GM19351 (cell line): ENCODE results near the gene KPNA4.

Experiments used
- ATAC-seq: cut with Tn5 transposase; IDR thresholded peaks from one replicate; pipeline ENCODE4 v1.9.1; 2021; ENCODE audit warnings: mild to moderate bottlenecking, moderate library complexity; ENCODE audit not compliant: unreplicated experiment

Gene KPNA4

DNA sequence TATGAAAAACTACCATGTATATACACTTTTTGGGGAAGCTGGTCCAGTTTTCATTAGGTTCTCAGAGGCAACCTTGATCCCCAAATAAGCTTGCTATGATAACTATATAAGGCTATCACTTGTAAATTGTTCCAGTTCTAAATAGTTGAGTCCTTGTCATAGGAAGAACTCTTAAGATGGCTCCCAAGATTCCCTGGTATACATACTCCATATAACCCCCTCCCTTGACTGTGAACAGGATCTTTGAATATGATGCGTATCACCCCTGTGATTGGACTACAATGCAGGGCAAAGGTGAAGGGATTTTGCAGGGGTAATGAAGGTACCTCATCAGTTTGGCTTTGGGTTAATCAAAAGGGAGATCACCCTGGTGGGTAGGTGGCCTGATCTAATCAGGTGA is 67.2 kb downstream of the KPNA4 start:
- no peak for ATAC-seq

DNA sequence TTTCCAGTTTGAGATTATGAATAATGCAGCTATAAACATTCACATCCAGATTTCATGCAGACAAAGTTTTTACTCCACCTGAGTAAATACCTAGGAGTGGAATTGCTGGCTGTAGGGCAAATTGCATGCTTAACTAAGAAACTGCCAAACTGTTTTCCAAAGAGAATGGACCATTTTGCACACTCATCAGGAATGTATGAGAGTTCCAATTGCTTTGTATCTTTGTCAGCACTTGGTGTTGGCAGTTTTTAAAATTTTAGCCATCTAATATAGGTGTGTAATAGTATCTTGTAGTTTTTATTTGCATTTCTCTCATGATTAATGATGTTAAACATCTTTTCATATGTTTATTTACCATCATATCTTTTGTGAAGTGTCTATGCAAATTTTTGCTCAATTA is 75.2 kb downstream of the KPNA4 start:
- no peak for ATAC-seq

DNA sequence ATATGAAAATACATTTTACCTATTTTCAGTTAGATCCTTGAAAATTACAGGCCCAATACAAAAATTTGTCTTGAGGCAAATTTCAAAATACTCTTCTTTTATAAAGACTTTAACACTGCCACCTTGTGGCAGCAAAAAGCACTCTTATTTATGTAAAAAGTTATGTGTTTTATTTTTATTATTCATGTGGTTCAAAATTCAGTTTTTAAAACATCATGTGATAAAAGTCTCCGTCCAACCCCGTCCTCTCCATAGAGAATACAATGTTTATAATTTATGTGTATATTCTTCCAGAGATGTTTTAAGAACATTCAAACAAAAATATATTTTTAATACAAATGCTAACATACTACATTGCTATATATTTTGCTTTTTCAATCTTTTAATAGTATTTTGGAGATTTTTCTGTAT is 78.9 kb downstream of the KPNA4 start:
- no peak for ATAC-seq

DNA sequence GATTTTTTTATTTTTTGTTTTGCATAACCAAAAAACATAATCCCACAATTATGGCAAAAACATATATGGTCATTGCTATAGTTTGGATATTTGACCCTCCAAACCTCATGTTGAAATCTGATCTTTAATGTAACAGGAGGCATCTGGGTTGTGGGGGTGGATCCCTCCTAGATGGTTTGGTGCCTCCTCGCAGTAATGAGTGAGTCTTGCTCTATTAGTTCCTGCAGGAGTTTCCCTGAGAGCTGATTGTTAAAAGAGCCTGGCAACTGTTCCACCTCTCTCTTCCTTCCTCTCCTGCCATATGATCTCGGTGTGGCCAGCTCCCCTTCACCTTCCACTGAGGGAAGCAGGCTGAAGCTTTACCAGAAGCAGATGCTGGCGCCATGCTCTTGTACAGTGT is 82.6 kb downstream of the KPNA4 start:
- ATAC-seq: no peak

DNA sequence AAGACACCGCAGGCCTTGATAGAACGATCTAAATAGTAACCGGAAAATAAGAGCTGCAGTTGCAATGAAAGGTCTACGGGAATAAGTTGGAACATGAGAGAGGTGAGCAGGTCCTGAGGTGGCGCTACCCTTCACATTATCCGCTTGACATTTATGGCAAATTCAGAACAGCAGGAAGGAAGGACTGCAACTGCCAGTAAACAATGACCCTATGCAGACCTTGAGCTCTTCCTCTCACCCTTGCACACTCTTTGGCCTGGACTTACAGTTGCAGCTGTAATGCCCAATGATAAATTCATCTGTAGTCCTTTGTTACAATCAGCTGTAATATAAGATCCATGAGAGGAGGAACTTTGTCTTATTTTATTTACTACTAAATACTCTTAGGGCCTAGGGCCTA is 83.5 kb downstream of the KPNA4 start:
- no peak for ATAC-seq

DNA sequence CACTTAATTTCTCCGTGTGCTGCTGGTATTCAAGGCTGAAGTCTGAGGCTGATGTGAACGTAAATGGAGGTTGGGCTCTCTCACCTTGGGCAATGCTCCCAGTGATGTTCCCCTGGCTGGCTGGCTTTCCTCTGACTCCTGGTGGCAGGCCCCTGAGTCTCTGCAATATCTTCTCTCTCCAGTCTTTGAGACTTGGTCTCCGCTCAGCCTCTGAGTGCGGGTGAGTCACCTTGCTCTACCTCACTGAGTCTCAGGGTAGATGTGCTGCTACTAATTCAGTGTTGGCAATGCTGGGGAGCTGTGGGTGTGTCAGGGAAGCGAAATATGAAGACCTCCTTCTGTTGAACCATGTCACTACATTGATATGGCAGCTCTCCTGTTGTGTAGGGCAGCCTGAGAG is 84.4 kb downstream of the KPNA4 start:
- no peak for ATAC-seq

DNA sequence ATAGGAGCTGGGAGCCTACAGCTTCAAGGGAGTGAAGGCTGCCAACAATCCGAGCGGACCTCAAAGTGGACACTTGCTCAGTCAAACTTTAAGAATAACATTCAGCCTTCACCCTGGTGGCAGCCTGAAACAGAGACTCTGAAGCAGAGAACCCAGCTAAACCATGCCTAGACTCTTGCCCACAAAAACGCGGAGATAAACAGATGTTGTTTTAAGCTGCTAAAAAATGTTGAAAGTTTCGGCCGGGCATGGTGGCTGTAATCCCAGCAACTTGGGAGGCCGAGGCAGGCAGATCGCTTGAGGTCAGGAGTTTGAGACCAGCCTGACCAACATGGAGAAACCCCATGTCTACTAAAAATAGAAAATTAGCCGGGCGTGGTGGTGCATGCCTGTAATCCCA is 86.0 kb downstream of the KPNA4 start:
- ATAC-seq: no peak

DNA sequence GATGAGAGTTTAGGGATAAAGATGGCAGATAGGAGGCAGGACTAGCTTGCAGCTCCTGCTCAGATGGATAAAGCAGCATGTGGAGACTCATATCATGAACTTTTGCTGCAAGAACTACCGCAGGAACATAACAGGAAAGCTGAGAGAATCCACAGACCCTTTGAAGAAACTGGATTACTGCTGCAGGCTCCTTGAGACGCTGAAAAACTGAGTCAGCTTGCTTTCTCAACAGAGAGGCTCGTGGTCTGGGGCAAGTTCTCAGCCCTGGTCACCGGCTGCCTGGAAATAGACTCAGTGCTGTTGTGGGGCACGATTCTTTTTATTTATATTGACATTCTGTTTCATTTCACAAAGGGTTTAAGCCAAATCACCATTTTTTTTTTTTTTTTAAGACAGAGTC is 87.0 kb downstream of the KPNA4 start:
- no peak for ATAC-seq

DNA sequence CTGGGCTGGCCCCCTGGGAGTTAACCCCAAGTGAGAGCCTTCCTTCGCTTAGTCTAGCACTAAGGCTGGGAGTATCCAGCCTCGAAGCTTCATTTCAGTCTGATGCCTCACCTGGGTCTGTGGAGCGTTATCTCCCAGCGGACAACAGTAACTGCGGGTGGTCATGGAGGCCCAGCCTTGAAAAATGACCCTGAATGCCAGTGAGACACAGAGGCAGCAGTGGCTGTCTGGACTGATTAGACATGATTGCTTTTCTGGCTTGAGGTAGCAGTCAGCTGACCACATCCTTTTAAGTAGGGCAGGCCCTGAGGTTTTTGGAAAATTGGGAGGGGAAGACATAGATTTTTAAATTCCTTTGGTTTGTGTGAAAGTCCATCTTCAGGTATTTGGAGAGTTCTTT is 87.6 kb downstream of the KPNA4 start:
- ATAC-seq: no peak

DNA sequence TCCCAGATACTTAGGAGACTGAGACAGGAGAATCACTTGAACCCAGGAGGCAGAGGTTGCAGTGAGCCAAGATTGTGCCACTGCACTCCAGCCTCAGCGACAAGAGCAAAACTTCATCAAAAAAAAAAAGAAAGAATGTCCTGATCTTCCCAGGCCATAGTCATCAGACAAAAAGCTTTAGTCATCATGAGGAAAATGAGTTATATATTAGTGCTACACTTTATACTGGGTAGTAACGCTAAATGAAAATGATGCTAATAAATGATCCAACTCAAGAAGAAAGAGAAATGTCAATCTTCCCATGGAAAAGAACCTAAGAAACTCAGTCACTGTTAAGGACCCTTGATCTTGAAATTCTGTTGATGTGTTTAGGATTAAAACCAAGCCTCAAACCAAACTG is 89.5 kb downstream of the KPNA4 start:
- ATAC-seq: no peak

DNA sequence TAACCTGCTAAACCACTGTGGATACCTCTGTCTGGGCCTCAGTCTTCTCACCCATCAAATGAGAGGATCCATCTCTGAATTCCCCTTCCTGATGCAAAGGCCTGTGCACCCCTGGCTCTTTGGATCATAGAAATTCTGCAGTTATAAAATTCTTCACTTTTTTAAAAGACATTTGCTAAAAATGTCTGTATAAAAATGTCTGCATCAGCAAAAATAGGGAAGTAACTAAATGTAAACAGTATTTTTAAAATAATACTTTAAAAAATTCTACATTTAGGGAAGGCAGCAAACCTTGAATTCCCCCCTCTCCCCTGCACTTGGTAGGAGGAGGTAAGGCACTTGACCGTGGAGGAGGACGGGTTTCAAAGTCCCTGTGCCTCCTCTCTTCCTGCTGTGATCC is 90.2 kb downstream of the KPNA4 start:
- no peak for ATAC-seq

DNA sequence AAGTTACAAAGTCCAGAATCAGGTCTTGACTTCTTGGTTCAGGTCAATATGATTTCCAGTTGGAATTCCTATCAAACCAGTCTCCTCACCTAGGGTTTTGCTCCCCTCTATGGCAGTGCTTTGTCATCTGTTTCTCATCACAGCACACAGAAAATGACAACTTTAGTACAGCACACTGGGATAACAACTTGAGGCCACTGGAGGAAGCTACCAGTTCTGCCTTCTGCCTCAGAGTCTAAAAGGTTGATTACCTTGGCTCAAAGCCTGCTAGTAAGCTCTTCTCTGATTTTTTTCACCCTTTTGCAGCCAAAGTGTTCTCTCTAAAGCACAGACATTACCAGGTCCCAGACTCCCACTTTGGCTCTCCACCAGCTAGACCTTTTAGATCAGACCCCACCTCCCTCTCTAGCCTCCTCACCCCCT is 90.9 kb downstream of the KPNA4 start:
- ATAC-seq: no peak

DNA sequence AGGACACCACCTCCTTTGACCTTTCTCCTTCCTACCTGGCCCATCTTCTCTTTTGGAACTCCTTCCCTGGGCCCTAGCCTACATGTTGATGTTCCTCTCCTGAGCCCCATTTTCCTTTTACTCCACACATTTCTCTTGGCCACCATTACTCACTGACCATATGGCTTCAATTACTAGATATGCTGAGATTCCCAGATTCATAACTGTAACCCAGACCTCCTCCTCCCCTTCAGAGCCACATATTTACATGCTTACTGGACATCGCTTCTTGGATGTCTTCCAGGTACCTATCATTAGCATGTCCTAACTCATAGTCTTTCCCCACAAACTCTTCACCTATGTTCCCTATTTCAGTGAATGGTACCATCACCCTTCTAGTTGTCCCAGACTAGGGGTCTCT is 91.4 kb downstream of the KPNA4 start:
- ATAC-seq: no peak

DNA sequence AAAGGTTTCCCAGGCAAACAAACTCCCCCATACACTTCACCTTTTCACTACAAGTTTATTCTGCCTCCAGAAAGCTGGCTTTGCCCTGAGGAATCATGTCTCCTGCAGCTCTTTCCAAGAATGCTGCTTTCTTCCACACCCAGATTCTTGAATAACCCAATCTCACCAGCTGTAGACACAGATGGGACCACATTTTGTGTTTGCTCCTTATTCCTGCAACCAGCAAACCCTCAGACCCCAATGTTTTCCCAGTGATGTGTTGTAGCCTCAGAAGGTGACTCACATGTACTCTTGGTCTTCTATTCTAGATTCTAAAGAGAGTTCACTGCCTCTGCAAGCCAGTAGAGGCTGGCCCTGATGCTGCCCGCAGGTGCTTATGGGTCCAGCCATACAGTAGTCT is 92.2 kb downstream of the KPNA4 start:
- no peak for ATAC-seq

DNA sequence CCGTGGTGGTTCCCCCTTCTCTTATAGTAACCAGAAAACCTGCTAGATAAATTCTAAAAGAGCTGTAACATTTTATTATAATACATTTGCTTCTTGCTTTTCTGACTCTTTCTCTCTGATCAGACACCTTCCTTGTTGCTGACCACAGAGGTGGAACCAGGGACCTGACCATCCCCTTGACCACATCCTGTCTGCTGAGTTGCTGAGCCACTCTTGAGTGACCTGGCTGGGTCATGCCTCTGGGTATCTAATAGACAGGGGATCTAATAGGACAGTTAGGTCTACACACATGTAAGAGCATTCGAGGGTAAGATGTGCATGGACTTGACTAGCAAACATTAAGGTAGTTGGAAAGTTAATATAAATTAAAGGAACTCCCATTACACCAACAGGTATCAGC is 93.0 kb downstream of the KPNA4 start:
- ATAC-seq: peak; percentile 82

DNA sequence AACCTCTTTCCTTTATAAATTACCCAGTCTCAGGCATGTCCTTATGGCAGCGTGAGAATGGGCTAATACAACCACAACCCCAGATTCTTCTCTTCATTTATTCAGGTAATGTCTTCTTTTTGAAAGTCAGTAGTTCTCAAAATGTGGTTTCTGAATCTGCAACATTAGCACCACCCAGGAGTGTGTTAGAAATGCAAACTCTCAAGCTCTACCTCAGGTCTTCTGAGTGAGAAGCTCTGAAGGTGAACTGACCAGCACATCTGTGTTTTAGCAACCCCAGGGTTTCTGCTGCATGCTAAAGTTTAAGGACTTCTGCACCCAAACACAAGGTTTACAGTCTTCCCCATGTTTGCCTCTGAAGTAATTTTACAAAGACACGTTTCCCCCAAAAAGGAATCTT is 93.5 kb downstream of the KPNA4 start:
- ATAC-seq: no peak

DNA sequence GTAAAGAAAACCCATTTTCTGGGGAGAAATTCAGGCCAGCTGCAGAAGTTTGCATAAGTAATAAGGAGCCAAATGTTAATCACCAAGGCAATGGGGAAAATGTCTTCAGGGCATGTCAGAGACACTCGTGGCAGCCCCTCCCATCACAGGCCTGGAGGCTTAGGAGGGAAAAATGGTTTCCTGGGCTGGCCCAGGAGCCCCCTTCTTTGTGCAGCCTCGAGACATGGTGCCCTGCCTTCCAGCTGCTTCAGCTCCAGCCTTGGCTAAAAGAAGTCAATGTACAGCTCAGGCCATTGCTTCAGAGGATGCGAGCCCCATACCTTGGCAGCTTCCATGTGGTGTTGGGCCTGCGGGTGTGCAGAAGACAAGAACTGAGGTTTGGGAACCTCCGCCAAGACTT is 95.2 kb downstream of the KPNA4 start:
- no peak for ATAC-seq

DNA sequence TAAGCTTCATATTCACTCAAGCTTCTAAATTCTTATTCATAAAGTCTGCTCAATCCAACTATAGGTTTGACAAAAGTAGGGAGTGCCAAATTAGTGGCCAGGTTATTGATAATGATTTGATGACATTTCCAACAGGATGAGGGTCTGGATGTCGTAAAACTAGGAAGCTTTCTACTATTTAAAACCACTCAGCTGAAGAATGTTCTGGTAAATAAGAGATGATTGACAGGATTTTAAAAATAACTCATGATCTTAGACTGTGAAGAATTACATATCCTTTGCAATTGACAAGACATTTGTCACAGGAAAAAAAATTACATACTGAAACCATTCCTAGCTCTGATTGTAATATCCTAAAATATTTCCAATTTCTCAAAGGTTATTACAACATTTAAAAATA is 100.4 kb downstream of the KPNA4 start:
- ATAC-seq: no peak

DNA sequence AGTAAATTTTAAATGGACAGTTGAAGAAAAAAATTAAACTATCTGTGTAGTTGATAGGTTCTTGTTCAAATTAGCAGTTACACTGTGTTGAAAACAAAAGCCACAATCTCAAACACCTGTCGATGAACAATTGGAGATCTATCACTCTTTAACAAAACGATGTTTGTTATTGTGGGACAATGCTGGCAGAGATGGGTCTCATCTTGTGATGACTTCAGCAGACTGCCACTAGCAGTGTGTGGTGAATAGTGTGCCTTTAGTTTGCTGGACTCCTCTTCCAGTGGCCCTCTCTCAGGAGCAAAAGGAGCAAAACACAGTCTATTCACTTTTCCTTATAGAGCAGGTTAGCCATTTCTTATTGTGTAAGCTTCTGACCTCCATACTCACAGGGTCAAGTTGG is 101.0 kb downstream of the KPNA4 start:
- no peak for ATAC-seq

DNA sequence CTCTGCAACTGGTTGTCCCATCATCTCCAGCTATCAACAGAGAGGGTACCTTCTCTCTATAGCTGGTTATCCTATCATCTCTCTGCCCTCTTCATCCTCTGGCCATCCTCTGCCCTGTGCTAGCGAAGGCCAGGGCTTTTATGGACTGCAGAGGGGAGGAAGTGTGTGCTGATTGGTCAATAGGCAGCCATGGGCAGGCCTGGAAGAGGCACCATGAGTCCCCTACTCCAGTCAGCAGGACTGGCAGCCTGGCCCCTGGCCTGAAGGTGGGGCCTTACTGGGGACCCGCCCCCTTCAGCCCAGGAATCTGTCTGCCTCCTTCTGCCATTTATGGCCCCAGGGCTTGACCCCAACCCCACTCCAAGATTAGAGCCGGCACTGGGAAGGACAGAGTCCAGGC is 105.3 kb downstream of the KPNA4 start:
- ATAC-seq: no peak

DNA sequence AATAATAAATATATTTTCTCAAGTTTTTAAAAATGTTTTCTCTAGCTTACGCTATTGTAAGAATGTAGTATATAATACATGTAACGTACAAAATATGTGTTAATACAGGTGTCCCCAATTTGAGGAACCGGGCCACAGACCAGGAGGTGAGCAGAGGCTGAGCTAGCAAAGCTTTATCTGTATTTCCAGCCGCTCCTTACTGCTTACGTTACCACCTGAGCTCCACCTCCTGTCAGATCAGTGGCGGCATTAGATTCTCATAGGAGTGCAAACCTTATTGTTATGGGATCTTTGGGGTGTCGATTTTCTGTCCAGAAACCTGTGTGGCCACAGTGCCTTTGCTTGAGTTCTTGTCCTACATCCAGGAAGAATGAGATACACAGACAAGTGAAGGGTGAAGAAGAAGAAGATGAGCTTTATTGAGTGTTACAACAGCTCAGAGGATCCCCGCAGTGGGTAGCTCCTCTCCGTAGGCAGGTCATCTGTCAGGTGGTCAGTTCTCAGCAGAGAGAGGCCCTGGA is 105.9 kb downstream of the KPNA4 start:
- ATAC-seq: no peak

DNA sequence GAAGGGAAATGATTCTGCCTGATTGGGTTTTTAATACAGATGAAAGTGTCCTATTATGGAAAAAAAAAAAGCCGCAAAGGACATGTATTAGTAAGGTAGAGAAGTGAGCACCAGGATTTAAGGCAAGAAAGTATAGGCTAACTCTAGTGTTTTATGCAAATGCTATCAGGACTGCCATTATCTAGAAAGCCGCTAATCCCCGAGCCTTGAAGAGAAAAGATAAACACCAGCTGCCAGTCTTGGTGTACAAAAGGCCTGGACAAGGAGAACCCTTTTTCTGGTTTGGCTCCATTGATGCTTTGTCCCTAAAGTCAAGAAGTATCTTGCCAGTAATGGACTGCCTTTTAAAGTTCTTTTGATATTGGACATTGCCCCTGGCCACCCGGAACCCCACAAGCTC is 107.2 kb downstream of the KPNA4 start:
- no peak for ATAC-seq

DNA sequence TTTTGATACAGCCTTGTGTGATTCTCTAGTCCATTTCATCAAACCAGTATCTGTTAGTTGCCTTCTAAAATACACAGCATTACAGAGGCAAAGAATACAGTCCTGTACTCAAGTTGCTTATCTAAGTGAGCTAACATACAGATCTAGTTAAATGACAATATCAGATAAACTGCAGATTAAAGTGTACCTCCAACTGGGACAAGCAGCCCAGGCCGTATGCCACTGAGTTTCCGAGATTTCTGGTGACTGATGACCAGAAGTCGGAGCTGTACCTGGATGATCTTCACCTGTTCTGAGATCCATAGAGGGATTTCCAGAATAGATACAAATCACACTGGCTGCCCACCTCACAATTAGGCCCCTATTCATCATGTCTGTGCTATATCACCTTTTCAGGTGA is 109.5 kb downstream of the KPNA4 start:
- ATAC-seq: no peak

DNA sequence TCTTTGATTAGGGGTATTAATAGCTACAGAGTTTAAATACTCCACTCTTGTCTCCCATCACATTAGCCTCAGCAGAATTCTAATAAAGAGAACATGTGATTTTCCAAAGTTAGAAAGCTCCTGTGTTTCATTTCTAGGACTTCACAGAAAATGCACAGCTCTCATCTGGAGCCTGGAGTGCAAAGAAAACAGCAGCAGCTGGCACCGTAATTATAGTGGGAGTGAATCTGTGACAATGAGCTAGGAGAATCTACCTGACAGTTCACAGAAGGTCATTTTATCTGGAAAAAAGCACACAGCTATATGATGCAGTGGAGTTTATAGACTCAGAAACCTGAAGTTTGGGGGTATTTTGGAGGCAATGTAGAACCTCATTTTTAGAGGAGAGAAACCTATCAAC is 110.4 kb downstream of the KPNA4 start:
- ATAC-seq: no peak
